ENCODE measurements around the gene PDS5A.

The PDS5A gene

GRCh38 chr4:39900966-39901365 is 76.7 kb downstream of the PDS5A start:
- DNase-seq (ENCODE audit: low read depth) = no peak
- no peak for TF ChIP-seq CTCF (IDR thresholded peaks at IDR 0.05; ENCODE audit: control insufficient read depth, extremely low read depth, insufficient read depth)

GRCh38 chr4:39899291-39899690 is 78.4 kb downstream of the PDS5A start:
- DNase-seq (ENCODE audit: low read depth) = no peak
- TF ChIP-seq CTCF (IDR thresholded peaks at IDR 0.05; ENCODE audit: control insufficient read depth, extremely low read depth, insufficient read depth) = no peak
- no peak overlapping the region for H3K4me3 ChIP-seq (ENCODE audit: low read depth, low read length)

More at GRCh38 chr4:39900966-39901365, 76.7 kb downstream of the PDS5A start:
- H3K4me3 ChIP-seq (ENCODE audit: low read depth, low read length) = no peak overlapping the region

- no peak for TF ChIP-seq CTCF (IDR thresholded peaks at IDR 0.05; ENCODE audit: control insufficient read depth, extremely low read depth, insufficient read depth)
- DNase-seq (ENCODE audit: low read depth) = no peak
- H3K4me3 ChIP-seq (ENCODE audit: low read depth, low read length) = no peak overlapping the region
These were observed 79.7 kb downstream of the PDS5A start for GRCh38 chr4:39898015-39898414.

GRCh38 chr4:39893693-39894072 is 84.0 kb downstream of the PDS5A start:
- H3K4me3 ChIP-seq (ENCODE audit: low read depth, low read length) = no peak overlapping the region
- DNase-seq (ENCODE audit: low read depth) = no peak
- TF ChIP-seq CTCF (IDR thresholded peaks at IDR 0.05; ENCODE audit: control insufficient read depth, extremely low read depth, insufficient read depth) = no peak

GRCh38 chr4:39892988-39893692 is 84.6 kb downstream of the PDS5A start:
- no peak for TF ChIP-seq CTCF (IDR thresholded peaks at IDR 0.05; ENCODE audit: control insufficient read depth, extremely low read depth, insufficient read depth)
- no peak overlapping the region for H3K4me3 ChIP-seq (ENCODE audit: low read depth, low read length)
- no peak for DNase-seq (ENCODE audit: low read depth)

- no peak for DNase-seq (ENCODE audit: low read depth)
- TF ChIP-seq CTCF (IDR thresholded peaks at IDR 0.05; ENCODE audit: control insufficient read depth, extremely low read depth, insufficient read depth) = no peak
- no peak overlapping the region for H3K4me3 ChIP-seq (ENCODE audit: low read depth, low read length)
These were observed 88.5 kb downstream of the PDS5A start for GRCh38 chr4:39889226-39889625.

GRCh38 chr4:39888541-39888940 is 89.2 kb downstream of the PDS5A start:
- no peak overlapping the region for H3K4me3 ChIP-seq (ENCODE audit: low read depth, low read length)
- TF ChIP-seq CTCF (IDR thresholded peaks at IDR 0.05; ENCODE audit: control insufficient read depth, extremely low read depth, insufficient read depth) = no peak
- no peak for DNase-seq (ENCODE audit: low read depth)

Data from LNCaP clone FGC (cell line).